Limb (tissue), 2 donors: Measurements from ENCODE around the gene ALX1.
"Not testable (repeated sequence)": the region's sequence is repeated elsewhere in the genome, so short reads cannot be mapped to it uniquely, and the experiment has no call there.

Experiments used
- DNase-seq, 2 donors: peaks; one replicate each; pipeline ENCODE4 v3.0.0-alpha.2; 2016; ENCODE audit errors: extremely low spot score in 2 of 2

ALX1 gene

DNA sequence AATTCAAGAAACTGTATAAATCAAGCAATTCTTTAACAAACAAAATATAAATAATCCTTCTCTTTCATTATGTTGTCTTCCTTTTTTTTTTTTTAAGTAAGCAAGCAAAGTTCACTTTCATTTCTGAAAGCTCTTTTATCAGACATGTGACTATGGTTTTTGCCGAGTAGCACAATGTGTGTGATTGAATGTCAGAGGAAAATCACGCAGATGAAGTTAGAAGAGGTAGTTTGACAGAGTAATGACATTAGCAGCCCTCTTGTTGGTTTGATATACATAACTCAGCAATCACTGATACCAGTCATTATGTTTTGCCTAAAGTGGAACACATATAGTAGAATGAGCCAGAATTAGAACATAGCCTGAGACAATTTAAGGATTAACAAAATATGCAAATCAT lies 19.0 kb downstream of the ALX1 start:
- no peak for DNase-seq

DNA sequence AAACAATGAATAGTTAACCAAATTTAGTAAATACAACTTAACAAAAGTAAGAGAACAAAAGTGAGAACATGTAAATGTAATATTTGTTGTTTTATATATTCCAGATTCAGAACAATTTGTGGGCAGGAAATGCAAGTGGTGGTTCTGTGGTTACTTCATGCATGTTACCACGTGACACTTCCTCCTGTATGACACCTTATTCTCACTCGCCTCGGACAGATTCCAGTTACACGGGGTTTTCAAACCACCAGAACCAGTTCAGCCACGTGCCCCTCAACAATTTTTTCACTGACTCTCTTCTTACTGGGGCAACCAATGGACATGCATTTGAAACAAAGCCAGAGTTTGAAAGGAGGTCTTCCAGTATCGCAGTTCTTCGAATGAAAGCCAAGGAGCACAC lies 21.0 kb downstream of the ALX1 start:
- no peak for DNase-seq

DNA sequence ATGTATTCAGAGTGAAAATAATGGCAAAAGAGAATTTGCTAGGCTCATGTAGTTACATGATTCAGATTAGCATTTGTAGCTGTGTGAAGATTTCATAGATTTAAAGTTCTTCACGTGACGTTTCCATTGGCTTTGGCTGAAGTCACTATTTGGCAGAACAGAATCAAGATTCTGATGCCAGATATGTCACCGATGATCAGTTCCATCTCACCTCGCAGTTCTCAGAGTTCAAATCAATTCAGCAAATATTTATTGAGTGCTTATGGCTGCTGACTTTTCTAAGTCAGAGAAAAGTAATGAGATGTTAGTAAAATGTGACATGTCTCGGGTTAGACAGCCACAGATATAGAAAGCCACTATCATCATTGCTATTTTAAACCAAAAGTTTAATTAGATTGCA lies 28.4 kb downstream of the ALX1 start:
- DNase-seq = no peak

DNA sequence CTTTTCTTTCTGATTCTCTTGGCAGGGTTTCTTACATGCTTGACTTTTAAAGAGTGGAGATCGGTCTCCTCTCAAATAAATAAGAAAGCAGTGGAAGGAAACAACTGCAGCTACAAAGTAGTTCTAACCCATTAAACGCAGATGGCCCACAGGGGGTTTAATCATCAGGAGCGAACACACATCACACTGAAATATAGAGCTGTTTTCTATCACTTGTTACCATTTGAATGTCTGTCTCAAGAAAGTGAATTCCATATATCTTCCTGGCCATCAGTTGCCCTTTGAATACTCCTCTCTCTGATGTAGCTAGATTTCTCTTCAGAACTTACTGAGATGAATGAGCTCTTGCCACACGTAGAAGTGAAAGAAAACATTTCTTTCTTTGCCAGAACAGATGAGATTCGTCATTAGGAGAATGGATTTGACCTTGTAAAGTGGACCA lies 29.1 kb downstream of the ALX1 start:
- DNase-seq = no peak

DNA sequence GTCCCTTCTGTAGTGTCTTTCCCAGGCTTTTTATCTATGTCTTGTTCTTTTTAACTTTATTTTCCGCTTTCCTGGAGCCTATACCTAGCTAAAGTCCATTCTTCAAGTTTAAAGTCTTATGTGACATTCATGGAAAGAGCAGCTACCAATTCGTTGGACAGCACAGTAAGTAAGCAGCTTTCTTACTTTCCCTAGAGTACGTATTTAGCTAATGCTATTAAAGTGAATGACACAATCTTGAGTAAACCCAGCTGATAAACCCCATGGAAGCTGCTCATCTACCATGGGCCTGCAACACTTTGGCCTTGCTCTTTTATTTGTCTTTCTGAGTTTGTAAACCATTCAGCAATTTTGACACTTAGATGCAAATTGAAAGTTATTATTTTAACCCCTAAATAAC lies 30.0 kb downstream of the ALX1 start:
- no peak for DNase-seq

DNA sequence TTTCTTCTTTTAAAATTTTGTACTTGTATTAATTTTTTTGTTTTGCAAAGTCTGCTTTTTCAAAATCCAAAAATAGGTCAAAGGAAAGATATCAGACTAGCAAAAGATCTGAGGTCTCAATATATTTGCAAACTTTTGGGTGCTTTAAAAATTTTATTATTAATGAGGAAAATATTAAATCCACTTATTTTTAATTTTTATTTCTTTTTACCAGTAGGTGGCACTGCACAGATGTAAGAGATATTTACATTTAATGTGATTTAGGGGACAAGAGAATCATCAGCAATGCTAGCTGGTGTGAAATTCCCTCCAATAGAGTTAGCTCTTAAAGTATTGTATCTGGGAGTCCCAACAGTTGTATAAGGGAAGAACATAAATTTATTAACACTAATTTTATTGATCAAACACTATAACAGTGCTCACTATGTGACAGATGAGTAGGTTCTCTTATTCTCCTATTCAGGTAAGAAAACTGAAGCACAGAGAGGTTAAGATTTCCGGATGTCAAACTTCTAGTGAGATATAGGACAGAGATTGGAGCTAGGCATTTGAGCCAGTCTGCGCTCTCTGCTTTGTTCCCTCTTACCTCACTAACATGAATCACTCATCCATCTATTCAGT lies 30.5 kb downstream of the ALX1 start:
- DNase-seq = no peak

DNA sequence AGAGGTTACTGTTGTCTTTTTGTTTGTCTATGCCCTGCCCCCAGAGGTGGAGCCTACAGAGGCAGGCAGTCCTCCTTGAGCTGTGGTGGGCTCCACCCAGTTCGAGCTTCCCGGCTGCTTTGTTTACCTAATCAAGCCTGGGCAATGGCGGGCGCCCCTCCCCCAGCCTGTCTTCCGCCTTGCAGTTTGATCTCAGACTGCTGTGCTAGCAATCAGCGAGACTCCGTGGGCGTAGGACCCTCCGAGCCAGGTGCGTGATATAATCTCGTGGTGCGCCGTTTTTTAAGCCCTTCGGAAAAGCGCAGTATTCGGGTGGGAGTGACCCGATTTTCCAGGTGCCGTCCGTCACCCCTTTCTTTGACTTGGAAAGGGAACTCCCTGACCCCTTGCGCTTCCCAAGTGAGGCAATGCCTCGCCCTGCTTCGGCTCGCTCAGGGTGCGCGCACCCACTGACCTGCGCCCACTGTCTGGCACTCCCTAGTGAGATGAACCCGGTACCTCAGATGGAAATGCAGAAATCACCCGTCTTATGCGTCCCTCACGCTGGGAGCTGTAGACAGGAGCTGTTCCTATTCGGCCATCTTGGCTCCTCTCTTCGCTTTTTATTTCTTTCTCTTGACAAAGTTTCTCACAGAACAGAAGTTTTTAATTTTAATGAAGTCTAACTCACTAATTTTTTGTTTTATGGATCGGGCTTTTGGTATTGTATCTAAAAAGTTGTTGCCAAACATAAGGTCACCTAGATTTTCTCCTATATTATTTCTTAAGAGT lies 38.0 kb downstream of the ALX1 start:
- DNase-seq = not testable (repeated sequence)

DNA sequence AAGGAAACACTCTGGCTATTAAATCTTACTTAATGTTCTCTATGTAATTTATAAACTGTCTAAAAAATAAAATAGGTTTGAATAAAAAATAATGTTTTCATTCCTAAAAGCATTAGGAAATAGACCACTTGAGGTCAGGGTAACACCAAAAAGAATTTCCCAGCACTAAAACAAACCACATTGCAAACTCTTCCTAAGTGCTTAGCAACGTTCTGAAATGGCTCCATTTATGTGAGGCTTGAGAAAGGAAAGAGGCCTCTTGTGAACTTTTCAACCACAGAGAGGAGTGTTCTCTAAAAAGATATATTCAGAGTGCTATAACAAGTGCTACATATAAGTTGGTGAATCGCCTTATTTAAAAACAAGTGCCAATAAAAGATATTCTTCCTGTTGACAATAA lies 42.7 kb downstream of the ALX1 start:
- DNase-seq = peak in 1 of 2 donors; percentile 53

DNA sequence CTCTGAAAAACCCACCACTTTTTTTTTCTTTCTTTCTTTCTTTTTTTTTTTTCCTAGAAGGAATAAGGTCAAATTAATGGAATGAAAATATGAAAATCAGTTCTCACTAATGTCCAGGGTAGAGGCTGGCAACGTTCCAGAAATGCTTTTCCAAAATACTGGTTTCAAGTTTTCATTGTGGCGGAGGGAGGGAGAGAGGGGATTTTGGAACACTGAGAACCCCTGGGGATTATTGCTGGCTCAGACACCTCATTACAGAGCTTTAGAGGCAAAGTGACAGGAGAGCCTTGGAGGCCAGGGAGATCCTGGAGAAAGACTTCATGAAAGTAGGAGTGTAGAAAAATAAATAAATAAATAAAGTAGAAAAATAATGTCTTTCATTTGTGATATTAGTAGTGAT lies 45.4 kb downstream of the ALX1 start:
- no peak for DNase-seq

DNA sequence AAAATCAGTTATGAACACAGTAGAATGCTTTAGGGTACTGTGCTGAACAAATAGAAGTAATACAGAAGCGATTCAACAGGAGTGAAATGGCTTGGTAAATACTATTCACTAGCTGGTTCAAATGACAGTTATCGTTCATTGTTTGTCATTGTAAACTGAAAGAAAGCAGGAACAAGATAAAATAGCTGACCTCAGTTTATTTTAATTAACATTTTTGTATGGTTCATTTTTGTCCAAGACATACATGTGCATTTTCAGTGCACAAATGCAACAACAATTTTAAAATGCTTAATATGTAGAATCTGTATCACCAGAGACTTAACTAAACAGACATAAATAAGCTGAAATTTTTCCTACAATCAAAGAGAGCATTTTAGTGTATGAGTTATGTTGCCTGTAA lies 49.9 kb downstream of the ALX1 start:
- DNase-seq = no peak

DNA sequence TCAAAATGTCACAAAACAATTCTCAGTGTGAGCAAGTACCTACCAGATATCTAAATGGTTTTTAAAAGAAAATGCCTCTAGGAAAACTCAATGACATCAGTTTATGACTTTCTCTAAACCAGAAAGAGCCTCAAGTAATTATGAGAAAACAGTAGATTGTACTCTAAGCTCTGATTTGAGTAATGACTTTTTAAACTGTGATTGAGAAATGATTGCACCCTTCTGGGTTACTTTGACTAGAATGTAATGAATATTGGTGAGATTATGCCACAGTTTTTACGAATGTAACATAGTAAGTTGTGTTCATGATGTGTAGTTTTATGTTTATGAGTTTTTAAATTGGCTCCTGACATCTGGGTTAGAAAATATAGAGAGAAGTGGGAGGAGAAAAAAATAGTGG lies 68.8 kb downstream of the ALX1 start:
- no peak for DNase-seq

DNA sequence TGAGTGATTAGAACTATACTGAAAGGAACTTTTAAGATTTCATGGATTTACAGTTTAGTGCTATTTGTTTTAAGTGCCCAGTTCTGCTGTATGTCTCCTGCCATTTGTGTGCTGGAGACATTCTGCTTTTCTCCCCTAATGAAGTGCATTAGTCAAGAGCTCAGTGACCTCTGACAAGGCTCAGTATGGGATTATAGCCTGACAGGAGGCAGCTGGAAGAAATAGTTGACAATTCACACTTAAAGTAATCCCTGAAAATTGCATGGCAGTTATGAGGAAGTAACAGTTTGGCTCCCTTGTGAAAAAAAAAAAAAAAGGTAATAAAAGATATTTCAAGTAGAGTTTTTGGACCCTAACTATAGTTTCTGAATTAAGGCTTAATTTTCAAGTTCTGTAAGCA lies 70.3 kb downstream of the ALX1 start:
- no peak for DNase-seq
